Karpas-422 (cell line): ENCODE data around the gene CLEC9A. TPM values are rescaled to one million over a fixed set of nuclear protein-coding genes. Genes with fewer than 3 reads are reported as not detected.

ENCODE experiments used
- DNase-seq: peaks from one replicate; pipeline ENCODE4 v3.0.0-alpha.2; 2015
- H2AFZ ChIP-seq: fragments of 200-600 bp; sonication (generic); 2 replicates; pipeline ENCODE4 v1.6.1; 2014; ENCODE audit warnings: antibody characterized with exemption, low read length, mixed read lengths
- H3K27ac ChIP-seq: fragments of 200-600 bp; sonication (generic); 2 replicates; pipeline ENCODE4 v1.5.1; 2014; ENCODE audit warnings: mild to moderate bottlenecking, low read length, moderate library complexity
- H3K27me3 ChIP-seq: fragments of 200-600 bp; sonication (generic); 2 replicates; pipeline ENCODE4 v1.6.1; 2014; ENCODE audit warnings: low read length, mixed read lengths
- H3K36me3 ChIP-seq: fragments of 200-600 bp; sonication (generic); 2 replicates; pipeline ENCODE4 v1.6.1; 2014; ENCODE audit warnings: low read length, mixed read lengths; ENCODE audit not compliant: insufficient read depth
- H3K4me1 ChIP-seq: fragments of 200-600 bp; sonication (generic); 2 replicates; pipeline ENCODE4 v1.6.1; 2014; ENCODE audit warnings: mild to moderate bottlenecking, low read length, mixed read lengths
- H3K4me2 ChIP-seq: fragments of 200-600 bp; sonication (generic); 2 replicates; pipeline ENCODE4 v1.6.1; 2014; ENCODE audit warnings: low read length, low read depth, mild to moderate bottlenecking; ENCODE audit not compliant: poor library complexity, severe bottlenecking
- H3K4me3 ChIP-seq: fragments of 200-600 bp; sonication (generic); 2 replicates; pipeline ENCODE4 v1.5.1; 2014; ENCODE audit warnings: mild to moderate bottlenecking, antibody characterized with exemption, low read length, mixed read lengths
- H3K79me2 ChIP-seq: fragments of 200-600 bp; sonication (generic); 2 replicates; pipeline ENCODE4 v1.6.1; 2014; ENCODE audit warnings: mild to moderate bottlenecking, low read length, mixed read lengths
- H3K9ac ChIP-seq: fragments of 200-600 bp; sonication (generic); 2 replicates; pipeline ENCODE4 v1.6.0; 2014; ENCODE audit warnings: low read length
- H3K9me2 ChIP-seq: fragments of 200-600 bp; sonication (generic), shearing (Covaris generic); replicated peaks from 2 replicates; pipeline ENCODE4 v1.6.0; 2014; ENCODE audit warnings: mild to moderate bottlenecking, low read length, moderate library complexity; ENCODE audit not compliant: insufficient read depth
- H3K9me3 ChIP-seq: fragments of 300-700, 200-600 bp; sonication (generic); 2 replicates; pipeline ENCODE4 v1.6.1; 2014; ENCODE audit warnings: low read length, mixed read lengths
- H4K20me1 ChIP-seq: fragments of 200-600 bp; sonication (generic); 2 replicates; pipeline ENCODE4 v1.6.1; 2014; ENCODE audit warnings: mild to moderate bottlenecking, antibody characterized with exemption, low read length, low read depth; ENCODE audit not compliant: insufficient read depth
- total RNA-seq: library from RNA; depleted of rRNA; stranded (reverse); fragments of >200 nt; shearing (Covaris generic); gene quantifications from 2 replicates; pipeline ENCODE4 v1.2.3, GENCODE V29; 2014; ENCODE audit warnings: low replicate concordance

CLEC9A gene
- total RNA-seq, 1 experiment from 2014 or later: not detected

- Histone ChIP-seq H3K27ac (no peak overlapping the region), H3K4me1 (no peaks in the 10 kb centered on the region), H3K79me2 (no peaks in the 10 kb centered on the region), H4K20me1 (no peaks in the 10 kb centered on the region), H3K4me3 (no peak overlapping the region), H3K9me3 (no peaks in the 10 kb centered on the region), H3K9ac (no peak overlapping the region), H3K27me3 (0 out of 2 replicates have a peak, but pooled peaks cover 4% of the 10 kb centered on the region), H3K4me2 (no peak overlapping the region), H3K36me3 (no peaks in the 10 kb centered on the region), H3K9me2 (no peaks in the 10 kb centered on the region), H2AFZ (no peak overlapping the region)
- no peak for DNase-seq
Observed at GRCh38 chr12:10084733-10085132, 54.3 kb downstream of the CLEC9A start.

GRCh38 chr12:10086387-10086786 lies 55.9 kb downstream of the CLEC9A start:
- Histone ChIP-seq H3K27me3 (0 out of 2 replicates have a peak, but pooled peaks cover 4% of the 10 kb centered on the region), H3K4me2 (no peak overlapping the region), H3K9me3 (no peaks in the 10 kb centered on the region), H3K27ac (no peak overlapping the region), H3K4me1 (no peaks in the 10 kb centered on the region), H3K79me2 (no peaks in the 10 kb centered on the region), H3K4me3 (no peak overlapping the region), H2AFZ (no peak overlapping the region), H3K9me2 (no peaks in the 10 kb centered on the region), H3K36me3 (no peaks in the 10 kb centered on the region), H3K9ac (no peak overlapping the region), H4K20me1 (no peaks in the 10 kb centered on the region)
- DNase-seq: no peak

- H3K27ac ChIP-seq: no peak overlapping the region
- no peaks in the 10 kb centered on the region for H4K20me1 ChIP-seq
- DNase-seq: no peak
- 0 out of 2 replicates have a peak, but pooled peaks cover 4% of the 10 kb centered on the region for H3K27me3 ChIP-seq
- H3K9me2 ChIP-seq: no peaks in the 10 kb centered on the region
- H3K4me3 ChIP-seq: no peak overlapping the region
- H3K4me2 ChIP-seq: no peak overlapping the region
- H2AFZ ChIP-seq: no peak overlapping the region
- H3K9me3 ChIP-seq: no peaks in the 10 kb centered on the region
- no peaks in the 10 kb centered on the region for H3K79me2 ChIP-seq
- H3K36me3 ChIP-seq: no peaks in the 10 kb centered on the region
- no peaks in the 10 kb centered on the region for H3K4me1 ChIP-seq
- H3K9ac ChIP-seq: no peak overlapping the region
Observed at GRCh38 chr12:10088031-10088430, 57.5 kb downstream of the CLEC9A start.

GRCh38 chr12:10088955-10089900 lies 58.7 kb downstream of the CLEC9A start:
- no peaks in the 10 kb centered on the region for H4K20me1 ChIP-seq
- no peaks in the 10 kb centered on the region for H3K36me3 ChIP-seq
- no peak overlapping the region for H2AFZ ChIP-seq

GRCh38 chr12:10094646-10095395 lies 64.3 kb downstream of the CLEC9A start:
- H3K9me2 ChIP-seq: no peaks in the 10 kb centered on the region
- H3K27ac ChIP-seq: no peak overlapping the region
- no peaks in the 10 kb centered on the region for H4K20me1 ChIP-seq
- no peak for DNase-seq
- H3K4me3 ChIP-seq: no peak overlapping the region
- no peaks in the 10 kb centered on the region for H3K79me2 ChIP-seq
- no peak overlapping the region for H3K4me2 ChIP-seq
- H3K27me3 ChIP-seq: no peaks in the 10 kb centered on the region
- H3K9me3 ChIP-seq: no peaks in the 10 kb centered on the region
- no peaks in the 10 kb centered on the region for H3K4me1 ChIP-seq
- no peak overlapping the region for H3K9ac ChIP-seq
- H2AFZ ChIP-seq: no peak overlapping the region
- no peaks in the 10 kb centered on the region for H3K36me3 ChIP-seq

More at GRCh38 chr12:10088955-10089900, 58.7 kb downstream of the CLEC9A start:
- H3K4me1 ChIP-seq: no peaks in the 10 kb centered on the region
- no peak for DNase-seq
- no peaks in the 10 kb centered on the region for H3K9me2 ChIP-seq
- H3K27ac ChIP-seq: no peak overlapping the region
- no peaks in the 10 kb centered on the region for H3K79me2 ChIP-seq
- H3K4me3 ChIP-seq: no peak overlapping the region
- no peaks in the 10 kb centered on the region for H3K27me3 ChIP-seq
- no peak overlapping the region for H3K4me2 ChIP-seq
- H3K9me3 ChIP-seq: no peaks in the 10 kb centered on the region
- H3K9ac ChIP-seq: no peak overlapping the region

- Histone ChIP-seq H4K20me1 (no peaks in the 10 kb centered on the region), H3K27me3 (no peaks in the 10 kb centered on the region), H3K4me2 (no peak overlapping the region), H2AFZ (no peak overlapping the region), H3K79me2 (no peaks in the 10 kb centered on the region), H3K36me3 (no peaks in the 10 kb centered on the region), H3K9me2 (no peaks in the 10 kb centered on the region), H3K9me3 (no peaks in the 10 kb centered on the region), H3K27ac (no peak overlapping the region), H3K4me3 (no peak overlapping the region), H3K9ac (no peak overlapping the region), H3K4me1 (no peaks in the 10 kb centered on the region)
- no peak for DNase-seq
Observed at GRCh38 chr12:10095971-10096370, 65.5 kb downstream of the CLEC9A start.

GRCh38 chr12:10097521-10097920 lies 67.0 kb downstream of the CLEC9A start:
- Histone ChIP-seq H3K9me2 (no peaks in the 10 kb centered on the region), H3K4me2 (no peak overlapping the region), H3K9me3 (no peaks in the 10 kb centered on the region), H3K9ac (no peak overlapping the region), H3K4me3 (no peak overlapping the region), H3K79me2 (no peaks in the 10 kb centered on the region), H4K20me1 (no peaks in the 10 kb centered on the region), H3K36me3 (no peaks in the 10 kb centered on the region), H3K27ac (no peak overlapping the region), H3K27me3 (no peaks in the 10 kb centered on the region), H3K4me1 (no peaks in the 10 kb centered on the region), H2AFZ (no peak overlapping the region)
- no peak for DNase-seq

- Histone ChIP-seq H3K27ac (no peak within 1 kb of the TSS), H2AFZ (no peak within 1 kb of the TSS), H3K4me2 (no peak within 1 kb of the TSS), H4K20me1 (no peaks in the 10 kb centered on the region), H3K9me2 (no peaks in the 10 kb centered on the region), H3K36me3 (no peaks in the 10 kb centered on the region), H3K4me1 (no peaks in the 10 kb centered on the region), H3K79me2 (no peaks in the 10 kb centered on the region), H3K4me3 (no peak within 1 kb of the TSS), H3K9me3 (no peaks in the 10 kb centered on the region), H3K9ac (no peak within 1 kb of the TSS), H3K27me3 (no peaks in the 10 kb centered on the region)
- DNase-seq: no peak
Observed at GRCh38 chr12:10098791-10099190, 68.3 kb downstream of the CLEC9A start, which contains the start of gene CLEC1A. TSS of gene CLEC1A (minus strand) at chr12:10098985. CDS start at chr12:10098922, 63 bp downstream.
